GM23338 (cell line): Measurements from ENCODE around the gene PLEKHG5. TPM values are rescaled to one million over a fixed set of nuclear protein-coding genes. Genes with fewer than 3 reads are reported as not detected.

ENCODE experiments used
- EZH2 ChIP-seq: fragments of 200-600 bp; sonication (generic); IDR thresholded peaks from one replicate; pipeline ENCODE4 v1.8.0; 2017; ENCODE audit warnings: antibody characterized with exemption, mild to moderate bottlenecking, low read depth; ENCODE audit not compliant: unreplicated experiment
- NANOG ChIP-seq: IDR thresholded peaks from 2 replicates; pipeline ENCODE4 v1.6.1; 2016; ENCODE audit warnings: antibody characterized with exemption, borderline replicate concordance
- ZNF331 ChIP-seq: fragments of 250-450 bp; sonication (Bioruptor Pico); IDR thresholded peaks from 2 replicates; pipeline ENCODE4 v1.5.0; 2020; ENCODE audit warnings: low read depth, mild to moderate bottlenecking, moderate library complexity
- ZNF462 ChIP-seq: fragments of 250-450 bp; sonication (Bioruptor Pico); IDR thresholded peaks from 2 replicates; pipeline ENCODE4 v1.5.0; 2020; ENCODE audit warnings: mild to moderate bottlenecking, moderate library complexity
- microRNA-seq: library from miRNA; unstranded; fragments of <30 nt; microRNA quantifications from one replicate; pipeline ENCODE4, GENCODE V29; 2017
- polyA plus RNA-seq: library from polyadenylated mRNA; unstranded; fragments of >200 nt; fragmentation: Nextera tagmentation; extraction: Ambion mirVana; gene quantifications from 2 replicates; pipeline ENCODE4 v1.2.1, GENCODE V29; 2016
- small RNA-seq: library from RNA; depleted of rRNA; stranded (forward); fragments of <200 nt; gene quantifications from one replicate; pipeline ENCODE3, GENCODE V24; 2014; ENCODE audit warnings: low replicate concordance
- total RNA-seq: library from RNA; depleted of rRNA; stranded (reverse); fragments of >200 nt; shearing (Covaris generic); gene quantifications from 2 replicates; pipeline ENCODE4 v1.2.3, GENCODE V29; 2014; rRNA removed

The PLEKHG5 gene
- total and polyA plus RNA-seq, 2 experiments from 2014 or later: 9.0 to 26.4 TPM

GRCh38 chr1:6417961-6418667 lies 73.4 kb downstream of the PLEKHG5 start (continued):
- no peak for TF ChIP-seq ZNF462 (CRISPR knock-in tag)
- TF ChIP-seq ZNF331 (CRISPR knock-in tag): no peak
- no peak for TF ChIP-seq EZH2
- TF ChIP-seq NANOG: no peak

Small RNA genes within 50 kb of the gene (microRNA-seq; reads per million reads assigned to microRNA genes)
- gene MIR4252: not detected

Small RNA genes within 50 kb of the gene (small RNA-seq; reads per million reads assigned to genes)
- gene MIR4252 (not detected), gene RNU6-731P (not detected)

Other genes starting within 250 kb of the PLEKHG5 start
- gene HES3, start 247.5 kb downstream of the PLEKHG5 start, total RNA-seq: 49.7 and 50.4 TPM in 2 replicates
- gene HES3, start 247.5 kb downstream of the PLEKHG5 start, polyA plus RNA-seq: 7.1 and 7.7 TPM in 2 replicates
- 8.8 and 9.0 TPM in 2 replicates for gene GPR153, start 230.6 kb downstream of the PLEKHG5 start, total RNA-seq
- gene GPR153, start 230.6 kb downstream of the PLEKHG5 start, polyA plus RNA-seq: 1.3 and 1.9 TPM in 2 replicates
- 167 and 172 TPM in 2 replicates for gene ACOT7, start 97.9 kb downstream of the PLEKHG5 start, total RNA-seq
- gene ACOT7, start 97.9 kb downstream of the PLEKHG5 start, polyA plus RNA-seq: 169 TPM in 2 replicates
- 1.2 and 1.6 TPM in 2 replicates for gene HES2, start 71.7 kb downstream of the PLEKHG5 start, total RNA-seq
- gene HES2, start 71.7 kb downstream of the PLEKHG5 start, polyA plus RNA-seq: 1.1 and 2.1 TPM in 2 replicates
- gene ESPN, start 66.9 kb downstream of the PLEKHG5 start, total RNA-seq: 12.7 and 13.6 TPM in 2 replicates
- gene ESPN, start 66.9 kb downstream of the PLEKHG5 start, polyA plus RNA-seq: 12.2 and 13.5 TPM in 2 replicates
- 25.3 and 26.3 TPM in 2 replicates for gene TNFRSF25, start 25.5 kb downstream of the PLEKHG5 start, total RNA-seq
- gene TNFRSF25, start 25.5 kb downstream of the PLEKHG5 start, polyA plus RNA-seq: 13.6 and 15.2 TPM in 2 replicates
- gene NOL9, start 62.8 kb upstream of the PLEKHG5 start, total RNA-seq: 44.6 and 48.5 TPM in 2 replicates
- 11.4 and 13.2 TPM in 2 replicates for gene NOL9, start 62.8 kb upstream of the PLEKHG5 start, polyA plus RNA-seq
- gene TAS1R1, start 63.6 kb upstream of the PLEKHG5 start, total RNA-seq: not detected in 2 replicates
- 0.19 TPM in 1 of 2 replicates, not detected in the other for gene TAS1R1, start 63.6 kb upstream of the PLEKHG5 start, polyA plus RNA-seq
- 21.0 and 25.5 TPM in 2 replicates for gene ZBTB48, start 88.3 kb upstream of the PLEKHG5 start, total RNA-seq
- gene ZBTB48, start 88.3 kb upstream of the PLEKHG5 start, polyA plus RNA-seq: 17.3 and 18.0 TPM in 2 replicates
- 31.1 and 35.9 TPM in 2 replicates for gene KLHL21, start 111.2 kb upstream of the PLEKHG5 start, total RNA-seq
- gene KLHL21, start 111.2 kb upstream of the PLEKHG5 start, polyA plus RNA-seq: 7.3 and 7.8 TPM in 2 replicates
- gene PHF13, start 122.1 kb upstream of the PLEKHG5 start, total RNA-seq: 33.2 and 37.1 TPM in 2 replicates
- 10.4 and 12.1 TPM in 2 replicates for gene PHF13, start 122.1 kb upstream of the PLEKHG5 start, polyA plus RNA-seq
- gene THAP3, start 133.2 kb upstream of the PLEKHG5 start, total RNA-seq: 15.1 and 18.6 TPM in 2 replicates
- 20.9 and 23.8 TPM in 2 replicates for gene THAP3, start 133.2 kb upstream of the PLEKHG5 start, polyA plus RNA-seq
- 67.2 and 69.8 TPM in 2 replicates for gene DNAJC11, start 210.1 kb upstream of the PLEKHG5 start, total RNA-seq
- 48.4 and 51.7 TPM in 2 replicates for gene DNAJC11, start 210.1 kb upstream of the PLEKHG5 start, polyA plus RNA-seq